ENCODE results near the gene BIRC6. TPM values are rescaled to one million over a fixed set of nuclear protein-coding genes. Genes with fewer than 3 reads are reported as not detected.
"Not testable (repeated sequence)": the region's sequence is repeated elsewhere in the genome, so short reads cannot be mapped to it uniquely, and the experiment has no call there.

Gene BIRC6
- total RNA-seq, 1 experiment from 2014 or later, result 63.1 TPM

- no peak for TF ChIP-seq STAT6 (CRISPR knock-in tag; conservative IDR thresholded peaks at IDR 0.05; ENCODE audit: low read depth)
- no peak for TF ChIP-seq ZNF396 (CRISPR knock-in tag; IDR thresholded peaks at IDR 0.05; ENCODE audit: borderline replicate concordance)
- no peak for TF ChIP-seq ZNF423 (CRISPR knock-in tag; IDR thresholded peaks at IDR 0.05)
- TF ChIP-seq, protein P1, sequence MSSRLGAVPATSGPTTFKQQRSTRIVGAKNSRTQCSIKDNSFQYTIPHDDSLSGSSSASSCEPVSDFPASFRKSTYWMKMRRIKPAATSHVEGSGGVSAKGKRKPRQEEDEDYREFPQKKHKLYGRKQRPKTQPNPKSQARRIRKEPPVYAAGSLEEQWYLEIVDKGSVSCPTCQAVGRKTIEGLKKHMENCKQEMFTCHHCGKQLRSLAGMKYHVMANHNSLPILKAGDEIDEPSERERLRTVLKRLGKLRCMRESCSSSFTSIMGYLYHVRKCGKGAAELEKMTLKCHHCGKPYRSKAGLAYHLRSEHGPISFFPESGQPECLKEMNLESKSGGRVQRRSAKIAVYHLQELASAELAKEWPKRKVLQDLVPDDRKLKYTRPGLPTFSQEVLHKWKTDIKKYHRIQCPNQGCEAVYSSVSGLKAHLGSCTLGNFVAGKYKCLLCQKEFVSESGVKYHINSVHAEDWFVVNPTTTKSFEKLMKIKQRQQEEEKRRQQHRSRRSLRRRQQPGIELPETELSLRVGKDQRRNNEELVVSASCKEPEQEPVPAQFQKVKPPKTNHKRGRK (CRISPR knock-in tag; IDR thresholded peaks at IDR 0.05; ENCODE audit: borderline replicate concordance), result no peak
- no peak for TF ChIP-seq RELA (CRISPR knock-in tag; IDR thresholded peaks at IDR 0.05; ENCODE audit: borderline replicate concordance)
- no peak for TF ChIP-seq NFYB (CRISPR knock-in tag; conservative IDR thresholded peaks at IDR 0.05; ENCODE audit: low read depth)
- no peak for TF ChIP-seq JAZF1 (CRISPR knock-in tag; IDR thresholded peaks at IDR 0.05)
- TF ChIP-seq ZBTB21 (CRISPR knock-in tag; IDR thresholded peaks at IDR 0.05; ENCODE audit: borderline replicate concordance), result no peak
- TF ChIP-seq TP53 (CRISPR knock-in tag; IDR thresholded peaks at IDR 0.05), result no peak
- no peak for TF ChIP-seq NFE2L1 (CRISPR knock-in tag; IDR thresholded peaks at IDR 0.05)
- TF ChIP-seq, protein P2, sequence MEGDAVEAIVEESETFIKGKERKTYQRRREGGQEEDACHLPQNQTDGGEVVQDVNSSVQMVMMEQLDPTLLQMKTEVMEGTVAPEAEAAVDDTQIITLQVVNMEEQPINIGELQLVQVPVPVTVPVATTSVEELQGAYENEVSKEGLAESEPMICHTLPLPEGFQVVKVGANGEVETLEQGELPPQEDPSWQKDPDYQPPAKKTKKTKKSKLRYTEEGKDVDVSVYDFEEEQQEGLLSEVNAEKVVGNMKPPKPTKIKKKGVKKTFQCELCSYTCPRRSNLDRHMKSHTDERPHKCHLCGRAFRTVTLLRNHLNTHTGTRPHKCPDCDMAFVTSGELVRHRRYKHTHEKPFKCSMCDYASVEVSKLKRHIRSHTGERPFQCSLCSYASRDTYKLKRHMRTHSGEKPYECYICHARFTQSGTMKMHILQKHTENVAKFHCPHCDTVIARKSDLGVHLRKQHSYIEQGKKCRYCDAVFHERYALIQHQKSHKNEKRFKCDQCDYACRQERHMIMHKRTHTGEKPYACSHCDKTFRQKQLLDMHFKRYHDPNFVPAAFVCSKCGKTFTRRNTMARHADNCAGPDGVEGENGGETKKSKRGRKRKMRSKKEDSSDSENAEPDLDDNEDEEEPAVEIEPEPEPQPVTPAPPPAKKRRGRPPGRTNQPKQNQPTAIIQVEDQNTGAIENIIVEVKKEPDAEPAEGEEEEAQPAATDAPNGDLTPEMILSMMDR (IDR thresholded peaks at IDR 0.05), result no peak
Measured at GRCh38 chr2:32457814-32458213, 101.0 kb downstream of the BIRC6 start (continued).

DNA sequence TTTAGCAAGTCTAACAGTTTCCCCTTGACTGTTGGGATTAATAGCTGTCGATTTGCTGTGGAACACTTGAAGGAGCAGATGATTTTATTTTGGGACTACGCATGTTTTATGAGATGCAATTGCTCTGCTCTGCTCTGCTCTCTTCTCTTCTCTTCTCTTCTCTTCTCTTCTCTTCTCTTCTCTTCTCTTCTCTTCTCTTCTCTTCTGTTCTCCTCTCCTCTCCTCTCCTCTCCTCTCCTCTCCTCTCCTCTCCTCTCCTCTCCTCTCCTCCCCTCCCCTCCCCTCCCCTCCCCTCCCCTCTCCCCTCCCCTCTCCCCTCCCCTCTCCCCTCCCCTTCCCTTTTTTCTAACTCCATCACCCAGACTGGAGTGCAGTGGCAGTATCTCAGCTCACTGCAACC lies 104.0 kb downstream of the BIRC6 start:
- peaks cover 38% of the 10 kb centered on the region for H3K36me3 Mint-ChIP-seq
- CTCF ChIA-PET; POLR2A ChIA-PET; ATAC-seq; H3K9me3 Mint-ChIP-seq; H3K4me1 Mint-ChIP-seq; H3K4me3 Mint-ChIP-seq; H3K27me3 Mint-ChIP-seq (ENCODE audit: low read depth); DNase-seq (ENCODE audit: low spot score); H3K27ac Mint-ChIP-seq: not testable (repeated sequence)

DNA sequence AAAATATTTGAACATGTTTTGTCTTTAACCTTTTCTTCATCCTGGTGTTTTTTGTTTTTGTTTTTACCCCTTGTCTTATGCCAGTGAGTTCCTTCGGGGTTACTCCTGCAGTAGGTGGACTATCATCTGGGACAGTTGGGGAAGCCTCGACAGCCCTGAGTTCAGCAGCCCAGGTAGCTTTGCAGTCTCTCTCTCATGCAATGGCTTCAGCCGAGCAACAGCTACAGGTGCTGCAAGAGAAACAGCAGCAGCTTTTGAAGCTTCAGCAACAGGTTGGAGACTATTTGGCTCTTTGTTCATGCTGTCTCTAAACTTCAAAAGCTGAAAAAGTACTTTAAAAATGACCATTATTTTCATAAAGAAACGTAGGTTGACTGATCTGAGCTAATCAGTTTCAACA lies 106.3 kb downstream of the BIRC6 start:
- Mint-ChIP-seq H3K4me1 (no peaks in the 10 kb centered on the region), H3K9me3 (no peaks in the 10 kb centered on the region; the same call in 1 of the 2 replicates), H3K27me3 (ENCODE audit: low read depth) (no peaks in the 10 kb centered on the region), H3K4me3 (no peak overlapping the region), H3K27ac (no peak overlapping the region), H3K36me3 (peaks cover 40% of the 10 kb centered on the region)
- POLR2A ChIA-PET, result no interaction called here
- CTCF ChIA-PET, result no interaction called here
- DNase-seq (ENCODE audit: low spot score) (no peak), ATAC-seq (no peak)
- TF ChIP-seq ZNF232 (CRISPR knock-in tag; IDR thresholded peaks at IDR 0.05) (no peak), ZNF416 (CRISPR knock-in tag; IDR thresholded peaks at IDR 0.05) (no peak), AFF4 (CRISPR knock-in tag; IDR thresholded peaks at IDR 0.05; ENCODE audit: borderline replicate concordance) (no peak), NFE2L1 (CRISPR knock-in tag; IDR thresholded peaks at IDR 0.05) (no peak), ELF4 (CRISPR knock-in tag; IDR thresholded peaks at IDR 0.05; ENCODE audit: low read depth) (no peak), GRHL2 (CRISPR knock-in tag; IDR thresholded peaks at IDR 0.05; ENCODE audit: insufficient replicate concordance, severe bottlenecking) (no peak), ZNF671 (CRISPR knock-in tag; IDR thresholded peaks at IDR 0.05) (no peak), USF1 (CRISPR knock-in tag; IDR thresholded peaks at IDR 0.05) (no peak)
- TF ChIP-seq, protein P3, sequence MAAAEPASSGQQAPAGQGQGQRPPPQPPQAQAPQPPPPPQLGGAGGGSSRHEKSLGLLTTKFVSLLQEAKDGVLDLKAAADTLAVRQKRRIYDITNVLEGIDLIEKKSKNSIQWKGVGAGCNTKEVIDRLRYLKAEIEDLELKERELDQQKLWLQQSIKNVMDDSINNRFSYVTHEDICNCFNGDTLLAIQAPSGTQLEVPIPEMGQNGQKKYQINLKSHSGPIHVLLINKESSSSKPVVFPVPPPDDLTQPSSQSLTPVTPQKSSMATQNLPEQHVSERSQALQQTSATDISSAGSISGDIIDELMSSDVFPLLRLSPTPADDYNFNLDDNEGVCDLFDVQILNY (CRISPR knock-in tag; IDR thresholded peaks at IDR 0.05), result no peak
- TF ChIP-seq, protein P1 (CRISPR knock-in tag; IDR thresholded peaks at IDR 0.05; ENCODE audit: borderline replicate concordance), result no peak
- TF ChIP-seq, protein P4, sequence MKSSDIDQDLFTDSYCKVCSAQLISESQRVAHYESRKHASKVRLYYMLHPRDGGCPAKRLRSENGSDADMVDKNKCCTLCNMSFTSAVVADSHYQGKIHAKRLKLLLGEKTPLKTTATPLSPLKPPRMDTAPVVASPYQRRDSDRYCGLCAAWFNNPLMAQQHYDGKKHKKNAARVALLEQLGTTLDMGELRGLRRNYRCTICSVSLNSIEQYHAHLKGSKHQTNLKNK (CRISPR knock-in tag; IDR thresholded peaks at IDR 0.05), result no peak
